ENCODE data around the gene CCDC17. TPM values are rescaled to one million over a fixed set of nuclear protein-coding genes. Genes with fewer than 3 reads are reported as not detected.

Gene CCDC17
- total RNA-seq, result 2.2 and 2.4 TPM in 2 replicates
- long read RNA-seq, result 0 reads

DNA sequence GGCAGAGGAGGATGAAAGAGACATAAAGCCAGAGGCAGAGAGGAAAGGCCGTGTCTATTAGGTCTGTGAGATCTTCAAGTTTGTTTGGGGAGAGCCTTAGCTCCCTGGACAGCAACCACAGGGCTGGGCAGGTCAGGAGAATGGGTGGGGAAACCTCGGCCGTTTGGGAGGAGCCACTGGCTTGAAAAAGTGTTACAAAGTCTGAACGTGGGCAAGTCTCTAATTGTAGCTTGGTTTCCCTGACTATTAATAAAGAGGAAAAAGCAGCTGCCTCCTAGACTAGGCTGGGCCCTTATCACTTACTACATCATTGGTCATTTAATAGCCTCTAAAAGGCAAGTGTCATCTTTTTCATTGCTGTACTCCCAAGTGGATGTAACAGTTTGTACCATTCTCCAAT lies at the start of gene CCDC17:
Gene CCDC17, minus strand, starts transcription at position 83 of the 400 bp plus-strand sequence. CDS start 145 bp downstream, outside the sequence.
- Mint-ChIP-seq H3K4me1 (ENCODE audit: unreplicated experiment) (no peaks in the 10 kb centered on the region), H3K36me3 (ENCODE audit: unreplicated experiment) (peaks cover 24% of the 10 kb centered on the region), H3K4me3 (ENCODE audit: unreplicated experiment) (no peak within 1 kb of the TSS), H3K27me3 (ENCODE audit: unreplicated experiment) (no peaks in the 10 kb centered on the region), H3K27ac (ENCODE audit: unreplicated experiment) (no peak within 1 kb of the TSS), H3K9me3 (ENCODE audit: unreplicated experiment) (no peaks in the 10 kb centered on the region)
- DNase-seq (ENCODE audit: extremely low spot score, unreplicated experiment), result no peak
- TF ChIP-seq CTCF (IDR thresholded peaks at IDR 0.05), result no peak

DNA sequence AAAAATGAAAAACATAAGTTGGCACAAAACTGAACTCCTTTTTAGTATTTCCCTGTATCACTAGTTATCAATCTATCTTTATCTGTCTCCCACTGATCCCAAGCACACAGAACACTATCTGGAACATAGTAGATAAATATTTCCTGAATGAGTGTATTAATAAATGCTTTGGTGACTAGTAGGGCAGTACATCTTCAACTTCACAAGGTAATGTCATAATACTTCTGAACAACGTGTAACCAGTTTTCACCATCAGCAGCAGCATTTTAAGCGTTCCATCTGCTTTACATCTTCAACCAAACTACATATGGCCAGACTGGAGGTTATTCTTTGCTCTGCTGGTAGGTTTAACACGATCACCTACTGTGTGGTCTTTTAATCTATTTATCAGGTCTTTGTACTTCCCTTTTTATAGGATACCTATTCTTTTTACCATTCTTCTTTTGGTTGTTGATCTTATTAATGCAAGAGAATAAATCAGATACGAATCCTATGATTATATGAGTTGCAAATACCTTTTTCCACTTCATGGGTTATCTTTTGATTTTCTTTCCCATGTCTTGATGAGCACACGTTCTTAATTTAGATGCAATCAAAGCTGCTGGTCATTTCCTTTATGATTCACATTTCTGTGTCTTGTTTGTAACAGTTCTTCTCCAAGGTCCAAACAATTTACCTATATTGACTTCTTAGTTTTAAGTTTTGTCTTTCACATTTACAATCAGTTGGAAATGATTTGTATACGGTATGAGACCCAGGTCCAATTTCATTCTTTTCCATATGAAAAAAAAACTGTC lies 46.2 kb upstream of the CCDC17 start:
- Mint-ChIP-seq H3K4me3 (ENCODE audit: unreplicated experiment) (no peak overlapping the region), H3K27ac (ENCODE audit: unreplicated experiment) (peak overlapping the region; percentile 54), H3K27me3 (ENCODE audit: unreplicated experiment) (no peaks in the 10 kb centered on the region), H3K36me3 (ENCODE audit: unreplicated experiment) (peaks cover 9% of the 10 kb centered on the region), H3K4me1 (ENCODE audit: unreplicated experiment) (peaks cover 42% of the 10 kb centered on the region), H3K9me3 (ENCODE audit: unreplicated experiment) (no peaks in the 10 kb centered on the region)
- DNase-seq (ENCODE audit: extremely low spot score, unreplicated experiment), result no peak
- TF ChIP-seq CTCF (IDR thresholded peaks at IDR 0.05), result no peak

GRCh38 chr1:45669379-45669778 lies 45.5 kb upstream of the CCDC17 start:
- H3K9me3 Mint-ChIP-seq (ENCODE audit: unreplicated experiment), result no peaks in the 10 kb centered on the region
- TF ChIP-seq CTCF (IDR thresholded peaks at IDR 0.05), result no peak
- H3K27ac Mint-ChIP-seq (ENCODE audit: unreplicated experiment), result peak overlapping the region; percentile 54
- H3K4me1 Mint-ChIP-seq (ENCODE audit: unreplicated experiment), result peaks cover 40% of the 10 kb centered on the region
- H3K36me3 Mint-ChIP-seq (ENCODE audit: unreplicated experiment), result peaks cover 9% of the 10 kb centered on the region
- H3K27me3 Mint-ChIP-seq (ENCODE audit: unreplicated experiment), result no peaks in the 10 kb centered on the region
- no peak for DNase-seq (ENCODE audit: extremely low spot score, unreplicated experiment)
- H3K4me3 Mint-ChIP-seq (ENCODE audit: unreplicated experiment), result no peak overlapping the region

- Mint-ChIP-seq H3K27me3 (ENCODE audit: unreplicated experiment) (no peaks in the 10 kb centered on the region), H3K27ac (ENCODE audit: unreplicated experiment) (no peak overlapping the region), H3K4me3 (ENCODE audit: unreplicated experiment) (no peak overlapping the region), H3K4me1 (ENCODE audit: unreplicated experiment) (peaks cover 35% of the 10 kb centered on the region), H3K9me3 (ENCODE audit: unreplicated experiment) (no peaks in the 10 kb centered on the region), H3K36me3 (ENCODE audit: unreplicated experiment) (peaks cover 9% of the 10 kb centered on the region)
- no peak for TF ChIP-seq CTCF (IDR thresholded peaks at IDR 0.05)
- no peak for DNase-seq (ENCODE audit: extremely low spot score, unreplicated experiment)
These were observed 44.7 kb upstream of the CCDC17 start for GRCh38 chr1:45668526-45668925.

DNA sequence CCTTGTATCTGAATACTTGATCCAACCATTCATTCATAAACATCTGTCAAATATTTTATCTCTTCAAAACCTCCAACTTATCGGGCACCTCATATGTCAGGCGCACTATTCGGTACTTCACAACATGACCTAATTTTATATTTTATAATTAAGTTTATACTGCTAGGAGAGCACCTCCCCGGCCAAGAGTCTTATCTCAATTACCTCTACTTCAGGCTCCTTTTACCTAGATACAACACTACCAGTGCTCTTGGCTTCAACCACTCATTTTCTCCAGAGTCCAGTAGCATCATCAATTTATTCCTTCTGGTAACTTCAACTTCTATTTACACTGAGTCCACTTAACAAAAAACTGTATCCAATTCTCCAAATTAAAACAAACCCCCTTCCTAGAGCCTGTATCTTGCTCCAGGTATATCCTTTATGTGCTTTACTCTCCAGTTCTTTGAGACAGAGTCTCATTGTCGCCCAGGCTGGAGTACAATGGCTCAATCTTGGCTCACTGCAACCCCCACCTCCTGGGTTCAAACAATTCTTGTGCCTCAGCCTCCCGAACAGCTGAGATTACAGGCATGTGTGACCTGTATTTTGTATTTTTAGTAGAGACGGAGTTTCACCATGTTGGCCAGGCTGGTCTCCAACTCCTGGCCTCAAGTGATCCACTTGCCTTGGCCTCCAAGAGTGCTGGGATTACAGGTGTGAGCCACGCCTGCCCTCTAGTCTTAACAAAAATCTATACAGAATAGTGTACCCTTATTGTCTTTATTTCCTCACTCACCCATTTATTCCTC lies 43.7 kb upstream of the CCDC17 start:
- DNase-seq (ENCODE audit: extremely low spot score, unreplicated experiment), result no peak
- Mint-ChIP-seq H3K36me3 (ENCODE audit: unreplicated experiment) (peaks cover 6% of the 10 kb centered on the region), H3K27ac (ENCODE audit: unreplicated experiment) (no peak overlapping the region), H3K4me1 (ENCODE audit: unreplicated experiment) (peaks cover 32% of the 10 kb centered on the region), H3K9me3 (ENCODE audit: unreplicated experiment) (no peaks in the 10 kb centered on the region), H3K27me3 (ENCODE audit: unreplicated experiment) (no peaks in the 10 kb centered on the region), H3K4me3 (ENCODE audit: unreplicated experiment) (no peak overlapping the region)
- TF ChIP-seq CTCF (IDR thresholded peaks at IDR 0.05), result no peak
